ENCODE measurements around the gene TSPAN16. TPM values are rescaled to one million over a fixed set of nuclear protein-coding genes. Genes with fewer than 3 reads are reported as not detected.

TSPAN16 gene
- total RNA-seq, 3 donors from 2014 or later: not detected

DNA sequence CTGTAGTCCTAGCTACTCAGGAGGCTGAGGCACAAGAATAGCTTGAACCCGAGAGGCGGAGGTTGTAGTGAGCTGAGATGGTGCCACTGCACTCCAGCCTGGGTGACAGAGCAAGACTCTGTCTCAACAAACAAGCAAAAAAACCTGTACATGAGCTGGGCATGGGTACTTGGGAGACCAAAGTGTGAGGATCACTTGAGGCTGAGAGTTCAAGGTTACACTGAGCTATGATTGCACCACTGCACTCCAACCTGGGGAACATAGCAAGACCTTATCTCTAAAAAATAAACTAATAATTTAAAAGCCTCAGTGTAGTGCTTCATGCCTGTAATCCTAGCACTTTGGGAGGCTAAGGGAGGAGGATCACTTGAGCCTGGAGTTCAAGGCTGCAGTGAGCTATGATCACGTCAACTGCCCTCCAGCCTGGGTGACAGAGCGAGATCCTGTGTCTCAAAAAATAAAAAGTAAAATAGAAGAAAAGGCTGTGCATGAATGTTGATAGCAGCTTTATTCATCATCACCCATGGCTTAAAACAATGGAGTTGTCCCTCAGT lies 21.4 kb upstream of the TSPAN16 start:
- Histone ChIP-seq H3K27ac (no peak overlapping the region), H3K27me3 (no peaks in the 10 kb centered on the region), H3K36me3 (no peaks in the 10 kb centered on the region), H3K9me3 (no peaks in the 10 kb centered on the region), H3K4me1 (no peaks in the 10 kb centered on the region), H3K4me3 (no peak overlapping the region)
- DNase-seq (ENCODE audit: low spot score in 2 of 2): no peak
- intact Hi-C loops (cut with DNase I; ENCODE audit: low total_unique reads): no loop called here
- TF ChIP-seq POLR2A (IDR thresholded peaks at IDR 0.05) (no peak), POLR2AphosphoS5 (IDR thresholded peaks at IDR 0.05) (no peak)
- TF ChIP-seq, protein P1, sequence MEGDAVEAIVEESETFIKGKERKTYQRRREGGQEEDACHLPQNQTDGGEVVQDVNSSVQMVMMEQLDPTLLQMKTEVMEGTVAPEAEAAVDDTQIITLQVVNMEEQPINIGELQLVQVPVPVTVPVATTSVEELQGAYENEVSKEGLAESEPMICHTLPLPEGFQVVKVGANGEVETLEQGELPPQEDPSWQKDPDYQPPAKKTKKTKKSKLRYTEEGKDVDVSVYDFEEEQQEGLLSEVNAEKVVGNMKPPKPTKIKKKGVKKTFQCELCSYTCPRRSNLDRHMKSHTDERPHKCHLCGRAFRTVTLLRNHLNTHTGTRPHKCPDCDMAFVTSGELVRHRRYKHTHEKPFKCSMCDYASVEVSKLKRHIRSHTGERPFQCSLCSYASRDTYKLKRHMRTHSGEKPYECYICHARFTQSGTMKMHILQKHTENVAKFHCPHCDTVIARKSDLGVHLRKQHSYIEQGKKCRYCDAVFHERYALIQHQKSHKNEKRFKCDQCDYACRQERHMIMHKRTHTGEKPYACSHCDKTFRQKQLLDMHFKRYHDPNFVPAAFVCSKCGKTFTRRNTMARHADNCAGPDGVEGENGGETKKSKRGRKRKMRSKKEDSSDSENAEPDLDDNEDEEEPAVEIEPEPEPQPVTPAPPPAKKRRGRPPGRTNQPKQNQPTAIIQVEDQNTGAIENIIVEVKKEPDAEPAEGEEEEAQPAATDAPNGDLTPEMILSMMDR (IDR thresholded peaks at IDR 0.05): no peak

DNA sequence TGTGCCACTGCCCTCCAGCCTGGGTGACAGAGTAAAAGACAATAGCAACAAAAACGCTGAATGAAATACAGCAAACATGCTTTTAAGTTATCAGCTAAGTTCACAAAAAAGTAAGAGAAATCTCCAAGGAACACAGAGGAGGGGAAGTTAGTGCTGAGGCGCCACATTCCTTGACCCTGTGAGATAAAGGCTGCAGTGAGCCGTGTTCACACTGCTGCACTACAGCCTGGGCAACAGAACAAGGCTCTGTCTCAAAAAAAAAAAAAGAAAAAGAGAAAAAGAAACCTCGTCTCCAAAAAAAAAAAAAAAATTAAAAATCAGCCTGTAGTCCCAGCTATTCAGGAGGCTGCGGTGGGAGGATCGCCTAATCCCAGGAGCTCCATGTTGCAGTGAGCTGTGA lies 17.3 kb upstream of the TSPAN16 start:
- Histone ChIP-seq H3K27me3 (no peaks in the 10 kb centered on the region), H3K9me3 (no peaks in the 10 kb centered on the region), H3K27ac (no peak overlapping the region), H3K36me3 (no peaks in the 10 kb centered on the region), H3K4me3 (no peak overlapping the region), H3K4me1 (no peaks in the 10 kb centered on the region)
- intact Hi-C loops (cut with DNase I; ENCODE audit: low total_unique reads): no loop called here
- TF ChIP-seq POLR2AphosphoS5 (IDR thresholded peaks at IDR 0.05): no peak
- TF ChIP-seq, protein P1 (IDR thresholded peaks at IDR 0.05): no peak
- DNase-seq (ENCODE audit: low spot score in 2 of 2): no peak

DNA sequence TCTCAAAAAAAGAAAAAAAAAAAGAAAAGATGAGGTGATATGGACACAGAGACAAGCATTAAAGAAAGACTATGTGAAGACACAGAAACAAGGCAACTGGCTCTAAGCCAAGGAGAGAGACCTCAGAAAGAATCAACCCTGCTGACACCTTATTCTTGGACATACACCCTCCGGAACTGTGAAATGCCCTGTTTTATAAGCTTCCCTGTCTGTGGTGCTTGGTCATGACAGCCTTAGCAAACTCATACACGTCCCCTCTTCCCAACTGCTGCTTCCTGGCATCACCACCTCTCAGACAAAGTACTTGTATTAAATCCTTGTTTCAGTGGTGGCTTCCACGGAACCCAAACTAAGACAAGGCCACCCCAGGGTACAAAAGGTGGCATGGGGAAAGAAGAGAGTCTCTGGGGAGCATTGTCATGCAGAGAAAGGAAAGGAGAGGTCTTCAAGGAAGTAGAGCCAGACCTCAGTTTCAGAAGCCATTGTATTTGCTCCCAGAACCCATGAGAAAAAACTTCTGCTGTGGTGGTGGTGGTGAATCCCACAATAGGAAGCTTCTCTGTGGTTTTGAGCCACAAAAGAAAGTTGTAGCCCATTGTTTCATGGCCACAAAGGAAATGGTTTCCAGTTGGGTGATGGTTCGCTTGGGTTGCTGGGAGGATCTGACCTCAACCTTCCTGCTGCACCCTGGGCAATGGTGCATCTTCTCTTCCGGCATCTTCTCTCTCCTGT lies 16.3 kb upstream of the TSPAN16 start:
- H3K4me1 ChIP-seq: no peaks in the 10 kb centered on the region
- no peaks in the 10 kb centered on the region for H3K36me3 ChIP-seq
- H3K9me3 ChIP-seq: no peaks in the 10 kb centered on the region
- TF ChIP-seq, protein P1 (IDR thresholded peaks at IDR 0.05): no peak
- TF ChIP-seq POLR2AphosphoS5 (IDR thresholded peaks at IDR 0.05) (no peak), POLR2A (IDR thresholded peaks at IDR 0.05) (no peak)
- DNase-seq (ENCODE audit: low spot score in 2 of 2): no peak
- H3K27me3 ChIP-seq: no peaks in the 10 kb centered on the region
- no peak overlapping the region for H3K27ac ChIP-seq
- no peak overlapping the region for H3K4me3 ChIP-seq
- intact Hi-C loops (cut with DNase I; ENCODE audit: low total_unique reads): no loop called here

DNA sequence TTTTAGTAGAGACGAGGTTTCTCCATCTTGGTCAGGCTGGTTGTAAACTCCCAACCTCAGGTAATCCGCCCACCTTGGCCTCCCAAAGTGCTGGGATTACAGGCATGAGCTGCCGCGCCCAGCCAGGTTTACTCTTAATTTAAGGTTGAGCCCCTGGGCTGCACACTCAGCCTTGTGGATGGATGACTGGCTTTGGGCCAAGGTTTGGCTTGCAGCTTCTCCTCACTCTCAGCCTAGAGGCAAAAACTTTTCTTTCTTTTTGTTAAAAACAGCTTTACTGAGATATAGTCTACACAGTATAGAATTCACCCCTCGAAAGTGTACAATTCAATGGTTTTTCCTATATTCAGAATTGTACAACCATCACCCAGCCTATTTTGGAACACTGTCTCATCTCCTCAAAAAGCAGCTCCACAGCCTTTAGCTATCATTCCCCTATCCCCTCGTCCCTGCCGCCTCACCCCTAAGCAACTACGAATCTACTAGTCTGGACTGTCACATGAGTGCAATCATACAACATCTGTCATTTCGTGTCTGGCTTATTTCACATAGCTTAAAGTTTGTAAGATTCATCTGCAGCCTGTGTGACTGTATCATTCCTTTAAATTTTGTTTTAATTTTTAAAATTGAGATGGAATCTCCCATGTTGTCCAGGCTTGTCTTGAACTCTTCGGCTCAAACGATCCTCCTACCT lies 14.5 kb upstream of the TSPAN16 start:
- Histone ChIP-seq H3K4me3 (no peak overlapping the region), H3K36me3 (no peaks in the 10 kb centered on the region), H3K9me3 (no peaks in the 10 kb centered on the region), H3K27me3 (no peaks in the 10 kb centered on the region), H3K27ac (no peak overlapping the region), H3K4me1 (no peaks in the 10 kb centered on the region)
- intact Hi-C loops (cut with DNase I; ENCODE audit: low total_unique reads): no loop called here
- TF ChIP-seq, protein P1 (IDR thresholded peaks at IDR 0.05): no peak
- TF ChIP-seq POLR2A (IDR thresholded peaks at IDR 0.05) (no peak), POLR2AphosphoS5 (IDR thresholded peaks at IDR 0.05) (no peak)
- DNase-seq (ENCODE audit: low spot score in 2 of 2): no peak

DNA sequence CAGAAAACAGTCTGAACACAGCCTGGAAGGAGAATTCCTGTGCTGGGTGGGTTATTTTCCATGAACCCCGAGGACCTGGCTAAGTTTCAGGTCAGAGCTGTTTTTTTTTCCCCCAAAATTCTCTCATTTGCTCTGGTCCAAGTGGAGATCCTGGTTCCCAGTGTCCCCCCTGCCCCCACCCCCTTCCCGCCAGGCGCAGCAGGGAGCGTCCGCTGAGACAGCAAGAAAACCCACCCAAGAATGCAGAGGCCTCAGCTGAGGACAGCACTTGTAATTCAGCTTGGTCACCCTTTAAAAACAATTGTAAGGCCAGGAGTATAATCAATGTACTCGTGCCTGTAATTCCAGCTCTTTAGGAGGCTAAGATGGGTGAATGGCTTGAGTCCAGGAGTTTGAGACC lies 11.4 kb upstream of the TSPAN16 start:
- Histone ChIP-seq H3K9me3 (no peaks in the 10 kb centered on the region), H3K27ac (peak overlapping the region; percentile 38 to 48)

More for the DNA sequence above, 11.4 kb upstream of the TSPAN16 start:
- no peaks in the 10 kb centered on the region for H3K4me1 ChIP-seq
- no peak overlapping the region for H3K4me3 ChIP-seq
- no peaks in the 10 kb centered on the region for H3K27me3 ChIP-seq
- intact Hi-C loops (cut with DNase I; ENCODE audit: low total_unique reads): no loop called here
- no peaks in the 10 kb centered on the region for H3K36me3 ChIP-seq
- no peak for DNase-seq (ENCODE audit: low spot score in 2 of 2)
- TF ChIP-seq POLR2AphosphoS5 (IDR thresholded peaks at IDR 0.05) (no peak), POLR2A (IDR thresholded peaks at IDR 0.05) (no peak)
- TF ChIP-seq, protein P1 (IDR thresholded peaks at IDR 0.05): no peak

Data from breast epithelium (tissue), 4 donors.